PFSK-1 (cell line): Measurements from ENCODE around the gene FBXO33.

ENCODE experiments used
- POLR2AphosphoS5 ChIP-seq: IDR thresholded peaks from 2 replicates; pipeline ENCODE4 v1.6.1; 2012; ENCODE audit warnings: low read depth, mild to moderate bottlenecking, control low read depth, low read length, moderate library complexity
- REST ChIP-seq, 2 experiments: IDR thresholded peaks; 2 replicates each; pipeline versions ENCODE4 v1.6.1 to v1.8.0; 2011 to 2012; ENCODE audit warnings: low read depth in 2 of 2, low read length in 2 of 2, control low read depth in 1 of 2, inconsistent platforms in 1 of 2, mild to moderate bottlenecking in 1 of 2, moderate library complexity in 1 of 2; ENCODE audit not compliant: insufficient read depth in 1 of 2
- TAF1 ChIP-seq: IDR thresholded peaks from 2 replicates; pipeline ENCODE4 v1.6.1; 2012; ENCODE audit warnings: low read length, control low read depth, borderline replicate concordance; ENCODE audit not compliant: insufficient read depth

- TF ChIP-seq POLR2AphosphoS5 (no peak), TAF1 (no peak), REST (IDR thresholded peaks at IDR 0.05; ENCODE audit: insufficient read depth in 1 of 2, low read depth in 2 of 2, low read length in 2 of 2) (no peak)
Measured at GRCh38 chr14:39451811-39452210, 19.6 kb upstream of the FBXO33 start.
